ENCODE data around the gene LAPTM4A. TPM values are rescaled to one million over a fixed set of nuclear protein-coding genes. Genes with fewer than 3 reads are reported as not detected.

The LAPTM4A gene
- total RNA-seq, 1 experiment from 2014 or later: 131 TPM

DNA sequence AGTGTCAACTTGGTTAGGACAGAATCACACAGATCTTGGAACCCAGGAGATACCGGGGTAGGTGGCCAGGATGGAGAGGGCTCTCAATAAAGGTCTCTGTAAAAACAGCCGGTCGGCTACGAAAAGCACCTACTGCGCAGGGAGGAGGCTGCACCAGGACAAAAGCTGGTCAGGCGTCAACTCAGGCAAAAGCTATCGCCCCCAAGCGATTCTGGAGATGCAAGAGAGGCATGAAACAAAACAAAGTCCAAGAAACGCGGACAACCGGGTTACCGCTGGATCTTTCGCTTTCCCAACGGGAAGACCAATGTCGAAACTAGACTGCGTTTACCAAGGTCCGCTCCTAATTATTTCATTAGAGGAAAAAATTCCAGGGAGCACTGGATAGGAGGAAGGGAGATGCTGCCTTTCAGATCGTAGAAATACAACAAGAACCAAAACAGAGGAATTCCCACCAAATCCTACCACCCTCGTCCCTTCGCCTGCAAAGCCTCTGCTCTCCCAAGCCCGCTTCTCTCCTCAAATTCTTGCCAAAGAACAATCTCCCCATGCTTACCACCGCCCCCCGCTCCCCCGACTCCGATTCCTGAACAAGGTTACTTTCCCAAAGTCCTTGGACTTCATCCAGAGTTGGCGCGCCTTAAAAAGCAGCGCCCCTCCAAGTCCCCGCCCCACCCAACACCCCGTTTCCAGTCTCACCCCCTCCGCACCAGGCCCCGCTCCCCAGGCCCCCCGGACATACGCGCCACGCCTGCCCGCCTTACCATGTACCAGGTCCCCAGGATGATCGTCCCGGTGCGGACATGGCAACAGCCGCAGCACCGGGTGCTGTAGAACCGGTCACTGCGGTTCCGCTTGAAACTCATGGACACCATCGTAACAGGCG, 539 bp downstream of the LAPTM4A start:
- no peaks in the 10 kb centered on the region for H3K27me3 ChIP-seq (ENCODE audit: insufficient read depth, low read length)
- peak overlapping the region; percentile 66; the same call in 1 of the 2 replicates for H3K14ac ChIP-seq (ENCODE audit: insufficient read depth, low read length)
- peak overlapping the region; percentile 86 for H3K9ac ChIP-seq (ENCODE audit: extremely low read depth, insufficient read length, low read length)
- no peak overlapping the region for H3K4ac ChIP-seq (ENCODE audit: low read depth, low read length)
- H3K79me1 ChIP-seq (ENCODE audit: insufficient read depth, low read depth, low read length, poor library complexity, severe bottlenecking): no peaks in the 10 kb centered on the region
- H4K5ac ChIP-seq (ENCODE audit: insufficient read length, low read depth, low read length): no peak overlapping the region
- no peak overlapping the region; a peak in 2 of 7 replicates for H3K27ac Mint-ChIP-seq
- no peaks in the 10 kb centered on the region; the same call in none of the 2 replicates for H3K4me1 ChIP-seq (ENCODE audit: insufficient read depth, low read length)
- H2AFZ ChIP-seq (ENCODE audit: low read length): no peak overlapping the region
- H4K20me1 ChIP-seq (ENCODE audit: control insufficient read depth, insufficient read depth, insufficient read length): no peaks in the 10 kb centered on the region
- H2BK15ac ChIP-seq (ENCODE audit: low read depth, low read length): no peak overlapping the region
- H3K4me3 Mint-ChIP-seq: no peak overlapping the region
- H3K4me1 Mint-ChIP-seq: peaks cover 20 to 29% of the 10 kb centered on the region in 2 experiments
- peaks cover 27% of the 10 kb centered on the region; the same call in 1 of the 2 replicates for H3K79me2 ChIP-seq (ENCODE audit: insufficient read depth, low read length)
- H3T11ph ChIP-seq (ENCODE audit: low read length): no peak overlapping the region
- H4K8ac ChIP-seq (replicated peaks; ENCODE audit: insufficient read length, low read depth, low read length): no peak overlapping the region
- H2AK5ac ChIP-seq (ENCODE audit: insufficient read length, low read length): no peak overlapping the region
- no peak overlapping the region for H4K91ac ChIP-seq (ENCODE audit: insufficient read length, low read depth, low read length)
- H2BK5ac ChIP-seq (ENCODE audit: insufficient read length, low read length): no peak overlapping the region
- peaks cover 2% of the 10 kb centered on the region for H3K27me3 Mint-ChIP-seq (ENCODE audit: low read depth)
- peaks cover 0 to 12% (median 6%) of the 10 kb centered on the region in 3 experiments; a peak in 3 of 7 replicates for H3K36me3 Mint-ChIP-seq (ENCODE audit: insufficient read depth in 1 of 3, low read depth in 3 of 3)
- H3K9me3 ChIP-seq (ENCODE audit: control insufficient read depth, low read depth, low read length): no peaks in the 10 kb centered on the region
- H2BK20ac ChIP-seq (ENCODE audit: low read depth, low read length, poor library complexity, severe bottlenecking): no peak overlapping the region
- H3K23ac ChIP-seq (ENCODE audit: insufficient read length, low read depth, low read length): no peak overlapping the region
- H3K4me2 ChIP-seq (ENCODE audit: insufficient read depth, insufficient read length, low read length): peak overlapping the region; percentile 93
- peak overlapping the region; percentile 69 for H3K18ac ChIP-seq (ENCODE audit: insufficient read length, low read depth, low read length)
- H2BK12ac ChIP-seq (ENCODE audit: insufficient read length, low read depth, low read length): no peak overlapping the region
- H3K9me3 Mint-ChIP-seq: no peaks in the 10 kb centered on the region
- peak overlapping the region; percentile 6 for H3K27ac ChIP-seq (ENCODE audit: insufficient read length, low read depth, low read length)
- TF ChIP-seq, protein P1, sequence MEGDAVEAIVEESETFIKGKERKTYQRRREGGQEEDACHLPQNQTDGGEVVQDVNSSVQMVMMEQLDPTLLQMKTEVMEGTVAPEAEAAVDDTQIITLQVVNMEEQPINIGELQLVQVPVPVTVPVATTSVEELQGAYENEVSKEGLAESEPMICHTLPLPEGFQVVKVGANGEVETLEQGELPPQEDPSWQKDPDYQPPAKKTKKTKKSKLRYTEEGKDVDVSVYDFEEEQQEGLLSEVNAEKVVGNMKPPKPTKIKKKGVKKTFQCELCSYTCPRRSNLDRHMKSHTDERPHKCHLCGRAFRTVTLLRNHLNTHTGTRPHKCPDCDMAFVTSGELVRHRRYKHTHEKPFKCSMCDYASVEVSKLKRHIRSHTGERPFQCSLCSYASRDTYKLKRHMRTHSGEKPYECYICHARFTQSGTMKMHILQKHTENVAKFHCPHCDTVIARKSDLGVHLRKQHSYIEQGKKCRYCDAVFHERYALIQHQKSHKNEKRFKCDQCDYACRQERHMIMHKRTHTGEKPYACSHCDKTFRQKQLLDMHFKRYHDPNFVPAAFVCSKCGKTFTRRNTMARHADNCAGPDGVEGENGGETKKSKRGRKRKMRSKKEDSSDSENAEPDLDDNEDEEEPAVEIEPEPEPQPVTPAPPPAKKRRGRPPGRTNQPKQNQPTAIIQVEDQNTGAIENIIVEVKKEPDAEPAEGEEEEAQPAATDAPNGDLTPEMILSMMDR (conservative IDR thresholded peaks at IDR 0.05): peak; percentile 20; the same call in 1 of the 3 replicates
- WGBS (ENCODE audit: extremely low coverage, insufficient read length, low lambda C conversion rate): no CpG with 5 or more reads among the region's 47 CpGs
- peaks cover 8% of the 10 kb centered on the region for H3K23me2 ChIP-seq (ENCODE audit: insufficient read length, low read depth, low read length, poor library complexity, severe bottlenecking)
- peak; percentile 57 for DNase-seq
- no peak overlapping the region for H3K56ac ChIP-seq (ENCODE audit: insufficient read length, low read depth, low read length)
- no peak overlapping the region for H2BK120ac ChIP-seq (ENCODE audit: low read depth, low read length, poor library complexity, severe bottlenecking)

All from H9 (cell line).